ENCODE results near the gene CYB561D2.

DNA sequence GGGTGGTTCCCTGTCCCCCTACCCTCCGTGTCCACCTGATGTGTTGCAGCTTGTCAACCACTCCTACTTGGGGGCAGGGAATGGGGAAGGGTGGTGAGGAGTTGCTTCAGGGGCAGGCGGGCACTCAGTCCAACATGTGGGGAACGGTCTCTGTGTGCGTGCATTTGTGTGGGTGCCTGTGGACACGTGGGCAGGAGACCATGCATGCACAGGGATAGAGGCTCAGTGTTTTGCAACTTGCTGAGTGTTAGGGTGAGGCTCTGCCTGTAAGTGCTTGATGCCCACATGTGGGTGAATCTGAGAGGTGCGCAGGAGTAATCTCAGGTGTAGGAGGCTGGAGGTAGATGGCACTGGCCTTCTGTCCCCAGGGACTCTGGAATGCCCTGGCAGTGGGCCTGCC is 33.1 kb downstream of the CYB561D2 start:
- TF ChIP-seq, protein P1, sequence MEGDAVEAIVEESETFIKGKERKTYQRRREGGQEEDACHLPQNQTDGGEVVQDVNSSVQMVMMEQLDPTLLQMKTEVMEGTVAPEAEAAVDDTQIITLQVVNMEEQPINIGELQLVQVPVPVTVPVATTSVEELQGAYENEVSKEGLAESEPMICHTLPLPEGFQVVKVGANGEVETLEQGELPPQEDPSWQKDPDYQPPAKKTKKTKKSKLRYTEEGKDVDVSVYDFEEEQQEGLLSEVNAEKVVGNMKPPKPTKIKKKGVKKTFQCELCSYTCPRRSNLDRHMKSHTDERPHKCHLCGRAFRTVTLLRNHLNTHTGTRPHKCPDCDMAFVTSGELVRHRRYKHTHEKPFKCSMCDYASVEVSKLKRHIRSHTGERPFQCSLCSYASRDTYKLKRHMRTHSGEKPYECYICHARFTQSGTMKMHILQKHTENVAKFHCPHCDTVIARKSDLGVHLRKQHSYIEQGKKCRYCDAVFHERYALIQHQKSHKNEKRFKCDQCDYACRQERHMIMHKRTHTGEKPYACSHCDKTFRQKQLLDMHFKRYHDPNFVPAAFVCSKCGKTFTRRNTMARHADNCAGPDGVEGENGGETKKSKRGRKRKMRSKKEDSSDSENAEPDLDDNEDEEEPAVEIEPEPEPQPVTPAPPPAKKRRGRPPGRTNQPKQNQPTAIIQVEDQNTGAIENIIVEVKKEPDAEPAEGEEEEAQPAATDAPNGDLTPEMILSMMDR (IDR thresholded peaks at IDR 0.05), result no peak
- no peak for TF ChIP-seq POLR2A (IDR thresholded peaks at IDR 0.05)
- TF ChIP-seq POLR2AphosphoS5 (IDR thresholded peaks at IDR 0.05; ENCODE audit: insufficient read depth in 1 of 2, low read depth in 1 of 2), result no peak

All from vagina (tissue), 2 donors.